Stimulated activated naive CD8-positive, alpha-beta T cell treated with anti-CD3 and anti-CD28 coated beads, Interleukin-15, amount 100 ng/mL, for 72 hours (primary cell): ENCODE measurements around the gene MOB2.
"Not testable (repeated sequence)": the region's sequence is repeated elsewhere in the genome, so short reads cannot be mapped to it uniquely, and the experiment has no call there.

Experiments used
- ATAC-seq: fragments of 150-1000 bp; cut with Tn5 transposase; 2 replicates; pipeline ENCODE4 v1.10.0; 2021; ENCODE audit warnings: mild to moderate bottlenecking, moderate library complexity
- DNase-seq, 2 donors: peaks; one replicate each; pipeline ENCODE4 v3.0.0; 2021 to 2022
- H3K27ac Mint-ChIP-seq, 2 donors: one replicate each; pipeline ENCODE4 v1.8.0; 2022; ENCODE audit warnings: mild to moderate bottlenecking in 2 of 2, mixed read lengths in 2 of 2, moderate library complexity in 2 of 2
- H3K27me3 Mint-ChIP-seq: one replicate; pipeline ENCODE4 v1.8.0; 2022; ENCODE audit warnings: mixed read lengths
- H3K4me1 Mint-ChIP-seq: one replicate; pipeline ENCODE4 v1.8.0; 2022; ENCODE audit warnings: mild to moderate bottlenecking, mixed read lengths
- H3K4me3 Mint-ChIP-seq, 2 donors: one replicate each; pipeline ENCODE4 v1.8.0; 2022; ENCODE audit warnings: mild to moderate bottlenecking in 2 of 2, mixed read lengths in 2 of 2, moderate library complexity in 1 of 2
- H3K9me3 Mint-ChIP-seq, 2 donors: one replicate each; pipeline ENCODE4 v1.8.0; 2022; ENCODE audit warnings: mixed read lengths in 2 of 2

MOB2 gene

GRCh38 chr11:1521382-1522080, 35.0 kb upstream of the MOB2 start:
- no peak for DNase-seq
- no peaks in the 10 kb centered on the region for H3K27me3 Mint-ChIP-seq
- H3K4me3 Mint-ChIP-seq, result peak overlapping the region in 1 of 2 donors; percentile 15
- ATAC-seq, result no peak
- H3K4me1 Mint-ChIP-seq, result peaks cover 63% of the 10 kb centered on the region
- peak overlapping the region in 1 of 2 donors; percentile 31 for H3K27ac Mint-ChIP-seq
- no peaks in the 10 kb centered on the region for H3K9me3 Mint-ChIP-seq

GRCh38 chr11:1520663-1521267, 34.2 kb upstream of the MOB2 start:
- no peak for DNase-seq
- Mint-ChIP-seq H3K27me3 (no peaks in the 10 kb centered on the region), H3K27ac (no peak overlapping the region), H3K9me3 (no peaks in the 10 kb centered on the region), H3K4me1 (peaks cover 71% of the 10 kb centered on the region), H3K4me3 (no peak overlapping the region)
- ATAC-seq, result no peak

GRCh38 chr11:1520209-1520662, 33.7 kb upstream of the MOB2 start:
- no peaks in the 10 kb centered on the region for H3K9me3 Mint-ChIP-seq
- H3K4me3 Mint-ChIP-seq, result no peak overlapping the region
- no peak overlapping the region for H3K27ac Mint-ChIP-seq
- no peak for ATAC-seq
- H3K4me1 Mint-ChIP-seq, result peaks cover 74% of the 10 kb centered on the region
- no peak for DNase-seq
- H3K27me3 Mint-ChIP-seq, result no peaks in the 10 kb centered on the region

- H3K27ac Mint-ChIP-seq, result peak overlapping the region in 1 of 2 donors; percentile 71
- DNase-seq (no peak), ATAC-seq (no peak)
- H3K4me1 Mint-ChIP-seq, result peaks cover 79% of the 10 kb centered on the region
- H3K4me3 Mint-ChIP-seq, result no peak overlapping the region
- H3K27me3 Mint-ChIP-seq, result no peaks in the 10 kb centered on the region
- H3K9me3 Mint-ChIP-seq, result no peaks in the 10 kb centered on the region
These were observed 32.7 kb upstream of the MOB2 start for GRCh38 chr11:1519028-1520010.

- no peak for DNase-seq
- Mint-ChIP-seq H3K27ac (peak overlapping the region in 1 of 2 donors; percentile 77), H3K9me3 (no peaks in the 10 kb centered on the region), H3K4me1 (peaks cover 80% of the 10 kb centered on the region), H3K27me3 (no peaks in the 10 kb centered on the region), H3K4me3 (no peak overlapping the region)
- no peak for ATAC-seq
These were observed 31.7 kb upstream of the MOB2 start for GRCh38 chr11:1518301-1518700.

GRCh38 chr11:1517117-1518005, 30.8 kb upstream of the MOB2 start:
- Mint-ChIP-seq H3K27ac (peak overlapping the region; percentile 7 to 29), H3K4me1 (peaks cover 83% of the 10 kb centered on the region), H3K4me3 (no peak overlapping the region), H3K27me3 (no peaks in the 10 kb centered on the region), H3K9me3 (no peaks in the 10 kb centered on the region)
- ATAC-seq (no peak), DNase-seq (no peak)

- no peak overlapping the region for H3K4me3 Mint-ChIP-seq
These were observed 29.9 kb upstream of the MOB2 start for GRCh38 chr11:1516273-1517067.

GRCh38 chr11:1515082-1516060, 28.8 kb upstream of the MOB2 start:
- Mint-ChIP-seq H3K4me1 (peaks cover 74% of the 10 kb centered on the region), H3K9me3 (no peaks in the 10 kb centered on the region), H3K4me3 (no peak overlapping the region), H3K27me3 (no peaks in the 10 kb centered on the region), H3K27ac (no peak overlapping the region)
- peak; percentile 82 for ATAC-seq
- peak; percentile 67 to 71 for DNase-seq

More at GRCh38 chr11:1516273-1517067, 29.9 kb upstream of the MOB2 start:
- no peak for DNase-seq
- no peaks in the 10 kb centered on the region for H3K9me3 Mint-ChIP-seq
- peak; percentile 37 for ATAC-seq
- H3K27me3 Mint-ChIP-seq, result no peaks in the 10 kb centered on the region
- peaks cover 77% of the 10 kb centered on the region for H3K4me1 Mint-ChIP-seq
- no peak overlapping the region for H3K27ac Mint-ChIP-seq

GRCh38 chr11:1514336-1515061, 27.9 kb upstream of the MOB2 start:
- Mint-ChIP-seq H3K27ac (peak overlapping the region in 1 of 2 donors; percentile 36), H3K27me3 (no peaks in the 10 kb centered on the region), H3K9me3 (no peaks in the 10 kb centered on the region), H3K4me3 (no peak overlapping the region), H3K4me1 (peaks cover 71% of the 10 kb centered on the region)
- ATAC-seq, result no peak
- no peak for DNase-seq

GRCh38 chr11:1513326-1514296, 27.0 kb upstream of the MOB2 start:
- DNase-seq (no peak), ATAC-seq (no peak)
- Mint-ChIP-seq H3K4me3 (no peak overlapping the region), H3K27ac (no peak overlapping the region), H3K4me1 (peaks cover 72% of the 10 kb centered on the region), H3K9me3 (no peaks in the 10 kb centered on the region), H3K27me3 (no peaks in the 10 kb centered on the region)

- not testable (repeated sequence) for H3K27me3 Mint-ChIP-seq, H3K9me3 Mint-ChIP-seq, H3K4me3 Mint-ChIP-seq, DNase-seq, ATAC-seq
- Mint-ChIP-seq H3K27ac (peak overlapping the region in 1 of 2 donors; percentile 54), H3K4me1 (peaks cover 74% of the 10 kb centered on the region)
These were observed 26.1 kb upstream of the MOB2 start for GRCh38 chr11:1512531-1513258.
